ENCODE measurements around the gene NKAIN1. TPM values are rescaled to one million over a fixed set of nuclear protein-coding genes. Genes with fewer than 3 reads are reported as not detected.
A peak's percentile ranks its signal among the peaks of the same experiment; 100 is the strongest.
"Not testable (repeated sequence)": the region's sequence is repeated elsewhere in the genome, so short reads cannot be mapped to it uniquely, and the experiment has no call there.

NKAIN1 gene
- total RNA-seq (under 1 TPM in 1 of 5 donors, not detected in 4; 0.13 TPM), total RNA-seq (0 to 0.06 (median 0) reads per million in 29 experiments)
- total RNA-seq (2013), result not detected

DNA sequence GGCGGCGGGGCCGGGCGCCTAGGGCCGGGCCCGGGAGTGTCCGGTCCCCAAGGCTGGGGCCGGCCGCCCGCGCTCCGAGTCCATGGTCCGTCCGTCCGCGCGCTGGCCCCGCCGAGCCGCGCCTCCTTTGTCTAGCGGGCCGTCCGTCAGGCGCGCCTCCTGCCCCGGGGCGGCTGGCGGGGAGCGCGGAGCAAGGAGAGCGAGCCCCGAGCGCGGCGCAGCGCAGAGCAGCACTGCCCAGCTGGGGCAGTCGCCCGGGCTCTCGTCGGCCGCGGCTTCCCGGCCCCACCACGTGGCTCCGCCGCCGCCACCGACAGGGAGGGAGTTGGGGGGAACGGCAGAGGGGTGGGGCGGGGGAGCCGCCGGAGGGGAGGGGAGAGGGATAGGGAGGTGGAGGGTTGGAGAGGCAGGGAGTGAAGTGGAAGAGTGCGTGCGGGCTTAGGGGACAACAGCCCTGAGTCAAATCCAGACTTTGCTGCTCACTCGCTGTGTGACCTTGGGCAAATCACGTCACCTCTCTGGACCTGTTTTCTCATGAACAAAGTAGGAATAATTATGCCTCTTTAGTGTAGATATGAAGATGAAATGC is at the start of gene NKAIN1:
Gene NKAIN1, minus strand, starts transcription at position 235 of the 589 bp plus-strand sequence. CDS start 340 bp downstream, outside the sequence.
- no peaks in the 10 kb centered on the region for H3K9me3 ChIP-seq
- no peak for DNase-seq
- ChIA-PET CTCF (no interaction called here), POLR2A (no interaction called here)
- H3K27ac ChIP-seq (ENCODE audit: low read length), result no peak within 1 kb of the TSS
- no peaks in the 10 kb centered on the region for H3K36me3 ChIP-seq (ENCODE audit: control insufficient read depth in 2 of 2, extremely low read depth in 1 of 2, insufficient read depth in 1 of 2, low read length in 1 of 2)
- Mint-ChIP-seq H3K9me3 (no peaks in the 10 kb centered on the region), H3K4me1 (peaks cover 14 to 22% (median 16%) of the 10 kb centered on the region in 3 donors), H3K4me3 (peak within 1 kb of the TSS; percentile 34 to 75 (median 37)), H3K27ac (peak within 1 kb of the TSS in 1 of 2 donors; percentile 61), H3K36me3 (no peaks in the 10 kb centered on the region), H3K27me3 (peaks cover 49 to 51% of the 10 kb centered on the region in 2 donors)
- H3K4me3 ChIP-seq (ENCODE audit: control insufficient read depth in 1 of 2, extremely low read depth in 1 of 2, low read length in 1 of 2), result peak within 1 kb of the TSS in 1 of 2 donors; percentile 5
- peaks cover 7 to 53% of the 10 kb centered on the region in 2 experiments for H3K27me3 ChIP-seq (replicated peaks in 1 of 2; ENCODE audit: control insufficient read depth in 2 of 2, extremely low read depth in 1 of 2, insufficient read depth in 2 of 2, low read length in 1 of 2)
- 2% methylated on average over 41 of the region's 57 CpGs for WGBS (ENCODE audit: insufficient coverage)
- ATAC-seq (replicated peaks in 1 of 4), result no peak
- H3K4me1 ChIP-seq (ENCODE audit: control insufficient read depth in 1 of 2, extremely low read depth in 1 of 2, insufficient read depth in 2 of 2, low read length in 2 of 2), result peaks cover 0 to 6% of the 10 kb centered on the region in 2 experiments

DNA sequence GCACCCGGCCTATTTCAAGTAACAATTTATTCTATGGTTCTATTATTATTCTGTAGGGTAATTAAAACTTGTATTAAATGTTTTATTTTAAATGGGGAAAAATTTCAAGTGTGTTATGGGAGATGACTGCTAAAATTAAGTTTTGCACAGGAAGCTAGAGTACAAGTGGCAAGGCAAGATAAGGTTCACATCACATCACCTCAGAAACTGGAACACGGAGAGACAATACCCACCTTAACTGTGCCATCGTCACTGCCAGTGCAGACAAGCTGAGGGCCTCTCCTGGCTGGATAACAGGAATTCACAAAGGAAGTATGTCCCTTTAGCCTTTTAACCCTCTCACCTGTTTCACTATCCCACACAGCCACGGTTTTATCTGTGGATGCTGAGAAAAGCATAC is 49.3 kb upstream of the NKAIN1 start:
- Histone ChIP-seq H3K27ac (ENCODE audit: low read length) (no peak overlapping the region), H3K4me1 (ENCODE audit: control insufficient read depth in 1 of 2, extremely low read depth in 1 of 2, insufficient read depth in 2 of 2, low read length in 2 of 2) (no peaks in the 10 kb centered on the region), H3K4me3 (ENCODE audit: control insufficient read depth in 1 of 2, extremely low read depth in 1 of 2, low read length in 1 of 2) (no peak overlapping the region), H3K9me3 (no peaks in the 10 kb centered on the region), H3K36me3 (ENCODE audit: control insufficient read depth in 2 of 2, extremely low read depth in 1 of 2, insufficient read depth in 1 of 2, low read length in 1 of 2) (peaks cover 16 to 76% of the 10 kb centered on the region in 2 donors), H3K27me3 (replicated peaks in 1 of 2; ENCODE audit: control insufficient read depth in 2 of 2, extremely low read depth in 1 of 2, insufficient read depth in 2 of 2, low read length in 1 of 2) (no peaks in the 10 kb centered on the region)
- H3K4me3 Mint-ChIP-seq, result no peak overlapping the region
- 85% methylated on average over 2 of the region's 4 CpGs for WGBS (ENCODE audit: insufficient coverage)
- H3K27ac Mint-ChIP-seq, result no peak overlapping the region
- peaks cover 48% of the 10 kb centered on the region for H3K36me3 Mint-ChIP-seq
- ATAC-seq (replicated peaks in 1 of 4) (no peak), DNase-seq (no peak)
- ChIA-PET POLR2A (no interaction called here), CTCF (no interaction called here)
- H3K4me1 Mint-ChIP-seq, result peaks cover 6 to 19% (median 12%) of the 10 kb centered on the region in 3 donors
- no peaks in the 10 kb centered on the region for H3K27me3 Mint-ChIP-seq
- no peaks in the 10 kb centered on the region for H3K9me3 Mint-ChIP-seq

DNA sequence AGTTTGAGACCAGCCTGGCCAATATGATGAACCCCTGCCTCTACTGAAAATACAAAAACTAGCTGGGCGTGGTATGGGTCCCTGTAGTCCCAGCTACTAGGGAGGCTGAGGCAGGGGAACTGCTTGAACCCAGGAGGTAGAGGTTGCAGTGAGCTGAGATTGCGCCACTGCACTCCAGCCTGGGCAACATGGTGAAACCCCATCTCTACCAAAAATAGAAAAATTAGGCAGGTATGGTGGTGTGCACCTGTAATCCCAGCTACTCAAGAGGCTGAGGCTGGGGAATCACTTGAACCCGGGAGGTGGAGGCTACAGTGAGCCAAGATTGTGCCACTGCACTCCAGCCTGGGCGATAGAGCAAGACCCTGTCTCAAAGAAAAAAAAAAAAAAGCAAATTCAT is 48.1 kb upstream of the NKAIN1 start:
- DNase-seq; H3K27ac ChIP-seq (ENCODE audit: low read length); ATAC-seq (replicated peaks in 1 of 4); H3K27me3 ChIP-seq (replicated peaks in 1 of 2; ENCODE audit: control insufficient read depth in 2 of 2, extremely low read depth in 1 of 2, insufficient read depth in 2 of 2, low read length in 1 of 2); H3K4me3 Mint-ChIP-seq; H3K9me3 ChIP-seq; H3K27ac Mint-ChIP-seq; H3K9me3 Mint-ChIP-seq; H3K4me3 ChIP-seq (ENCODE audit: control insufficient read depth in 1 of 2, extremely low read depth in 1 of 2, low read length in 1 of 2); CTCF ChIA-PET; H3K4me1 ChIP-seq (ENCODE audit: control insufficient read depth in 1 of 2, extremely low read depth in 1 of 2, insufficient read depth in 2 of 2, low read length in 2 of 2); H3K27me3 Mint-ChIP-seq; POLR2A ChIA-PET: not testable (repeated sequence)
- Mint-ChIP-seq H3K4me1 (peaks cover 3 to 17% (median 4%) of the 10 kb centered on the region in 3 donors), H3K36me3 (peaks cover 45% of the 10 kb centered on the region)
- WGBS (ENCODE audit: insufficient coverage), result no CpG with 5 or more reads among the region's 4 CpGs
- peaks cover 24 to 78% of the 10 kb centered on the region in 2 donors for H3K36me3 ChIP-seq (ENCODE audit: control insufficient read depth in 2 of 2, extremely low read depth in 1 of 2, insufficient read depth in 1 of 2, low read length in 1 of 2)

GRCh38 chr1:31282426-31282825 is 42.7 kb upstream of the NKAIN1 start:
- H3K4me3 ChIP-seq (ENCODE audit: control insufficient read depth in 1 of 2, extremely low read depth in 1 of 2, low read length in 1 of 2); H3K4me3 Mint-ChIP-seq; H3K27ac ChIP-seq (ENCODE audit: low read length); POLR2A ChIA-PET; H3K27me3 Mint-ChIP-seq; H3K9me3 ChIP-seq; H3K9me3 Mint-ChIP-seq; ATAC-seq (replicated peaks in 1 of 4); DNase-seq; H3K27ac Mint-ChIP-seq; H3K4me1 ChIP-seq (ENCODE audit: control insufficient read depth in 1 of 2, extremely low read depth in 1 of 2, insufficient read depth in 2 of 2, low read length in 2 of 2); H3K27me3 ChIP-seq (replicated peaks in 1 of 2; ENCODE audit: control insufficient read depth in 2 of 2, extremely low read depth in 1 of 2, insufficient read depth in 2 of 2, low read length in 1 of 2); CTCF ChIA-PET: not testable (repeated sequence)
- peaks cover 50% of the 10 kb centered on the region for H3K36me3 Mint-ChIP-seq
- H3K36me3 ChIP-seq (ENCODE audit: control insufficient read depth in 2 of 2, extremely low read depth in 1 of 2, insufficient read depth in 1 of 2, low read length in 1 of 2), result peaks cover 24 to 68% of the 10 kb centered on the region in 2 donors
- peaks cover 2 to 11% (median 5%) of the 10 kb centered on the region in 3 donors for H3K4me1 Mint-ChIP-seq
- WGBS (ENCODE audit: insufficient coverage), result no CpG with 5 or more reads among the region's 9 CpGs

GRCh38 chr1:31273619-31274018 is 33.9 kb upstream of the NKAIN1 start:
- H3K9me3 Mint-ChIP-seq, result no peaks in the 10 kb centered on the region
- H3K27ac Mint-ChIP-seq, result no peak overlapping the region
- H3K9me3 ChIP-seq, result no peaks in the 10 kb centered on the region
- no peaks in the 10 kb centered on the region for H3K4me1 ChIP-seq (ENCODE audit: control insufficient read depth in 1 of 2, extremely low read depth in 1 of 2, insufficient read depth in 2 of 2, low read length in 2 of 2)
- H3K36me3 Mint-ChIP-seq, result peaks cover 49% of the 10 kb centered on the region
- DNase-seq (no peak), ATAC-seq (replicated peaks in 1 of 4) (no peak)
- POLR2A ChIA-PET, result interaction anchor here in 1 of 2 donors (1.5 kb wide), 1 partner anchor 23 kb away, joined by 4 read pairs; the partner anchor contains the start of genes SNRNP40 and ZCCHC17
- no peak overlapping the region for H3K4me3 ChIP-seq (ENCODE audit: control insufficient read depth in 1 of 2, extremely low read depth in 1 of 2, low read length in 1 of 2)
- no peak overlapping the region for H3K27ac ChIP-seq (ENCODE audit: low read length)
- H3K36me3 ChIP-seq (ENCODE audit: control insufficient read depth in 2 of 2, extremely low read depth in 1 of 2, insufficient read depth in 1 of 2, low read length in 1 of 2), result peaks cover 17 to 70% of the 10 kb centered on the region in 2 donors
- no peaks in the 10 kb centered on the region for H3K27me3 Mint-ChIP-seq
- CTCF ChIA-PET, result no interaction called here
- H3K4me3 Mint-ChIP-seq, result no peak overlapping the region
- peaks cover 2 to 10% (median 9%) of the 10 kb centered on the region in 3 donors for H3K4me1 Mint-ChIP-seq
- H3K27me3 ChIP-seq (replicated peaks in 1 of 2; ENCODE audit: control insufficient read depth in 2 of 2, extremely low read depth in 1 of 2, insufficient read depth in 2 of 2, low read length in 1 of 2), result no peaks in the 10 kb centered on the region
- WGBS (ENCODE audit: insufficient coverage), result 70% methylated on average over 2 of the region's 2 CpGs

DNA sequence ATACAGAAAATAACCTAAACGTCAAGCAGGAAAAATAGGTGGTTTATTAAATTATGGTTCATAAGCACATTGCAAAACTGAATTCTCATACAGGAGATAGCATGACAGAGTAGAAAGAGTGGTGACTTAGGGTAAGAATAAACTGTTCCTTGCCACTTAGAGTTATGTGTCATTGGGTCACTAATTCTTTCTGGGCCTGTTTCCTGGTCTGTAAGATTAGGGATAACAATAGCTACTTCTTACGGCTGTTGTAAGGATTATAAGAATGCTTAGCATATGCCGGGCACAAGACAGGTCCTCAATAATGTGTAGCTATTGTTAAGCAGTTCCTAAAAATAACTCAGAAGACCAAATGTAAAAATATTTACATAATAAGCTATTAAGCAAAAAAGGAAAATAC is 32.7 kb upstream of the NKAIN1 start:
- H3K36me3 Mint-ChIP-seq, result peaks cover 46% of the 10 kb centered on the region
- CTCF ChIA-PET, result no interaction called here

More for the DNA sequence above, 32.7 kb upstream of the NKAIN1 start:
- Mint-ChIP-seq H3K9me3 (no peaks in the 10 kb centered on the region), H3K27ac (no peak overlapping the region), H3K27me3 (no peaks in the 10 kb centered on the region), H3K4me1 (peaks cover 0 to 10% (median 6%) of the 10 kb centered on the region in 3 donors), H3K4me3 (no peak overlapping the region)
- DNase-seq, result no peak
- H3K27me3 ChIP-seq (replicated peaks in 1 of 2; ENCODE audit: control insufficient read depth in 2 of 2, extremely low read depth in 1 of 2, insufficient read depth in 2 of 2, low read length in 1 of 2), result no peaks in the 10 kb centered on the region
- no peaks in the 10 kb centered on the region for H3K9me3 ChIP-seq
- WGBS (ENCODE audit: insufficient coverage), result no CpG with 5 or more reads among the region's 3 CpGs
- POLR2A ChIA-PET, result interaction anchor here in 1 of 2 donors (1.5 kb wide), 1 partner anchor 24 kb away, joined by 4 read pairs; the partner anchor contains the start of genes SNRNP40 and ZCCHC17
- no peak overlapping the region for H3K4me3 ChIP-seq (ENCODE audit: control insufficient read depth in 1 of 2, extremely low read depth in 1 of 2, low read length in 1 of 2)
- no peak for ATAC-seq (replicated peaks in 1 of 4)
- no peaks in the 10 kb centered on the region for H3K4me1 ChIP-seq (ENCODE audit: control insufficient read depth in 1 of 2, extremely low read depth in 1 of 2, insufficient read depth in 2 of 2, low read length in 2 of 2)
- peaks cover 17 to 70% of the 10 kb centered on the region in 2 donors for H3K36me3 ChIP-seq (ENCODE audit: control insufficient read depth in 2 of 2, extremely low read depth in 1 of 2, insufficient read depth in 1 of 2, low read length in 1 of 2)
- no peak overlapping the region for H3K27ac ChIP-seq (ENCODE audit: low read length)
